ENCODE data around the gene HINFP. TPM values are rescaled to one million over a fixed set of nuclear protein-coding genes. Genes with fewer than 3 reads are reported as not detected.

The HINFP gene
- total RNA-seq, 6 experiments from 2014 or later = 9.9 to 13.4 (median 11.3) TPM

- H3K36me3 Mint-ChIP-seq (ENCODE audit: low read depth) = peaks cover 26% of the 10 kb centered on the region; the same call in 1 of the 2 replicates
- H3K27me3 Mint-ChIP-seq (ENCODE audit: insufficient read depth) = no peaks in the 10 kb centered on the region; the same call in 1 of the 2 replicates
These were observed 5.2 kb upstream of the HINFP start for GRCh38 chr11:119116235-119116594.

GRCh38 chr11:119116601-119117000, 4.8 kb upstream of the HINFP start:
- Mint-ChIP-seq H3K4me3 (no peak overlapping the region), H3K4me1 (ENCODE audit: low read depth) (peaks cover 22% of the 10 kb centered on the region), H3K9me3 (no peaks in the 10 kb centered on the region), H3K27ac (no peak overlapping the region), H3K36me3 (ENCODE audit: low read depth) (peaks cover 22% of the 10 kb centered on the region; the same call in 1 of the 2 replicates), H3K27me3 (ENCODE audit: insufficient read depth) (no peaks in the 10 kb centered on the region; the same call in 1 of the 2 replicates)
- no peak for DNase-seq
- no peak for TF ChIP-seq CTCF (IDR thresholded peaks at IDR 0.05)

More at GRCh38 chr11:119116235-119116594, 5.2 kb upstream of the HINFP start:
- Mint-ChIP-seq H3K4me3 (no peak overlapping the region), H3K9me3 (no peaks in the 10 kb centered on the region), H3K4me1 (ENCODE audit: low read depth) (peaks cover 22% of the 10 kb centered on the region), H3K27ac (no peak overlapping the region)
- no peak for TF ChIP-seq CTCF (IDR thresholded peaks at IDR 0.05)
- no peak for DNase-seq

- no peak for TF ChIP-seq CTCF (IDR thresholded peaks at IDR 0.05)
These were observed 4.2 kb upstream of the HINFP start for GRCh38 chr11:119117004-119117706.

GRCh38 chr11:119118227-119118626, 3.2 kb upstream of the HINFP start:
- no peak for TF ChIP-seq CTCF (IDR thresholded peaks at IDR 0.05)
- Mint-ChIP-seq H3K27me3 (ENCODE audit: insufficient read depth) (no peaks in the 10 kb centered on the region), H3K9me3 (no peaks in the 10 kb centered on the region), H3K4me3 (no peak overlapping the region), H3K27ac (no peak overlapping the region), H3K36me3 (ENCODE audit: low read depth) (peaks cover 14% of the 10 kb centered on the region; the same call in 1 of the 2 replicates), H3K4me1 (ENCODE audit: low read depth) (peaks cover 29% of the 10 kb centered on the region)
- no peak for DNase-seq

More at GRCh38 chr11:119117004-119117706, 4.2 kb upstream of the HINFP start:
- Mint-ChIP-seq H3K27ac (no peak overlapping the region), H3K4me3 (no peak overlapping the region), H3K36me3 (ENCODE audit: low read depth) (peaks cover 18% of the 10 kb centered on the region; the same call in 1 of the 2 replicates), H3K4me1 (ENCODE audit: low read depth) (peaks cover 27% of the 10 kb centered on the region), H3K9me3 (no peaks in the 10 kb centered on the region), H3K27me3 (ENCODE audit: insufficient read depth) (no peaks in the 10 kb centered on the region)
- no peak for DNase-seq

GRCh38 chr11:119118946-119119345, 2.4 kb upstream of the HINFP start:
- H3K9me3 Mint-ChIP-seq = no peaks in the 10 kb centered on the region
- peaks cover 28% of the 10 kb centered on the region for H3K4me1 Mint-ChIP-seq (ENCODE audit: low read depth)
- no peak overlapping the region for H3K27ac Mint-ChIP-seq
- peaks cover 14% of the 10 kb centered on the region; the same call in 1 of the 2 replicates for H3K36me3 Mint-ChIP-seq (ENCODE audit: low read depth)
- no peak for TF ChIP-seq CTCF (IDR thresholded peaks at IDR 0.05)
- H3K27me3 Mint-ChIP-seq (ENCODE audit: insufficient read depth) = no peaks in the 10 kb centered on the region
- no peak for DNase-seq
- no peak overlapping the region for H3K4me3 Mint-ChIP-seq

All from HFFc6 (cell line).